Peyer's patch (tissue), 4 donors: ENCODE results near the gene L3MBTL1. TPM values are rescaled to one million over a fixed set of nuclear protein-coding genes. Genes with fewer than 3 reads are reported as not detected.

Experiments used
- DNase-seq, 3 donors: peaks; one replicate each; pipeline ENCODE4 v3.0.0-alpha.2; 2017 to 2019
- H3K27ac ChIP-seq, 4 donors: fragments of 200-600 bp; sonication (generic); one replicate each; pipeline ENCODE4 v1.5.1; 2016 to 2019
- H3K27me3 ChIP-seq, 2 donors: fragments of 200-600 bp; sonication (generic); one replicate each; pipeline ENCODE4 v1.5.1; 2019
- H3K36me3 ChIP-seq, 3 donors: fragments of 200-600 bp; sonication (generic); one replicate each; pipeline ENCODE4 v1.5.1; 2016 to 2019
- H3K4me1 ChIP-seq, 4 donors: fragments of 200-600 bp; sonication (generic); one replicate each; pipeline ENCODE4 v1.5.1; 2016 to 2019
- H3K4me3 ChIP-seq, 4 donors: fragments of 200-600 bp; sonication (generic); 1 replicate in 3 of 4; 2 replicates in 1 of 4; pipeline ENCODE4 v1.5.1; 2016 to 2019; ENCODE audit warnings: mild to moderate bottlenecking in 1 of 4
- H3K9me3 ChIP-seq, 4 donors: fragments of 200-600 bp; sonication (generic); one replicate each; pipeline ENCODE4 v1.5.1; 2016 to 2019; ENCODE audit warnings: mild to moderate bottlenecking in 1 of 4
- POLR2A ChIP-seq, 2 donors: fragments of 450-650 bp; IDR thresholded peaks; one replicate each; pipeline ENCODE4 v1.5.1; 2017; ENCODE audit warnings: antibody characterized with exemption in 2 of 2, mild to moderate bottlenecking in 2 of 2, moderate library complexity in 2 of 2
- total RNA-seq, 4 donors: library from RNA; depleted of rRNA; stranded (reverse); fragments of >200 nt; gene quantifications; one replicate each; pipeline ENCODE4 v1.1.0, GENCODE V29; 2016
- TF ChIP-seq, protein P1 (sequence below), 6 experiments: fragments of 450-650 bp in 4 of 6; fragments of 200-600 bp in 2 of 6; sonication (generic) in 1 of 6; IDR thresholded peaks; one replicate each; pipeline ENCODE4 v1.5.1; 2017 to 2019; ENCODE audit warnings: antibody characterized with exemption in 6 of 6, mild to moderate bottlenecking in 3 of 6, moderate library complexity in 1 of 6

Gene L3MBTL1
- total RNA-seq, 4 donors from 2014 or later: 18.0 to 37.4 (median 31.2) TPM

DNA sequence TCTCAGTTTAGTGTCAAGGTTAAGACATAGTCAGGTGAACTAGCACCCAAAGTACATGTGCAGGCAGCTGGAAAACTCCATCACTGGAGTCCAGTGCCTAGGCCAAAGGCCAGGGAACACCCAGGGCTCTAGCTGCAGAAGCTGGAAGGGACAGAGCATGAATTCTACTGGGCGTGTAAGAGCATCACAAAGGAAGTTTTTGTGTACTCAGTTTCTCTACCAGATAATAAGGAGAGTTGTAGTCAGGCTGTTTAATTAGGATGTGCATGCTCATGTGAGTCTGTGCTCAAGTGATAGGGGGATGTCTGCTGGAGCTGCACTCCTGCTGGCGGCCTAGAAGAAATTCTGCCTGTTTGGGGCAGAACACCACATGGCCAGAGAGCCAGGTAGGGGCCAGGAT lies 8.1 kb downstream of the L3MBTL1 start:
- H3K27me3 ChIP-seq: no peaks in the 10 kb centered on the region
- H3K36me3 ChIP-seq: no peaks in the 10 kb centered on the region
- no peak overlapping the region for H3K4me3 ChIP-seq
- no peak for DNase-seq
- H3K4me1 ChIP-seq: peaks cover 0 to 5% (median 2%) of the 10 kb centered on the region in 4 donors
- H3K27ac ChIP-seq: no peak overlapping the region
- H3K9me3 ChIP-seq: no peaks in the 10 kb centered on the region
- TF ChIP-seq, protein P1, sequence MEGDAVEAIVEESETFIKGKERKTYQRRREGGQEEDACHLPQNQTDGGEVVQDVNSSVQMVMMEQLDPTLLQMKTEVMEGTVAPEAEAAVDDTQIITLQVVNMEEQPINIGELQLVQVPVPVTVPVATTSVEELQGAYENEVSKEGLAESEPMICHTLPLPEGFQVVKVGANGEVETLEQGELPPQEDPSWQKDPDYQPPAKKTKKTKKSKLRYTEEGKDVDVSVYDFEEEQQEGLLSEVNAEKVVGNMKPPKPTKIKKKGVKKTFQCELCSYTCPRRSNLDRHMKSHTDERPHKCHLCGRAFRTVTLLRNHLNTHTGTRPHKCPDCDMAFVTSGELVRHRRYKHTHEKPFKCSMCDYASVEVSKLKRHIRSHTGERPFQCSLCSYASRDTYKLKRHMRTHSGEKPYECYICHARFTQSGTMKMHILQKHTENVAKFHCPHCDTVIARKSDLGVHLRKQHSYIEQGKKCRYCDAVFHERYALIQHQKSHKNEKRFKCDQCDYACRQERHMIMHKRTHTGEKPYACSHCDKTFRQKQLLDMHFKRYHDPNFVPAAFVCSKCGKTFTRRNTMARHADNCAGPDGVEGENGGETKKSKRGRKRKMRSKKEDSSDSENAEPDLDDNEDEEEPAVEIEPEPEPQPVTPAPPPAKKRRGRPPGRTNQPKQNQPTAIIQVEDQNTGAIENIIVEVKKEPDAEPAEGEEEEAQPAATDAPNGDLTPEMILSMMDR (IDR thresholded peaks at IDR 0.05): no peak
- no peak for TF ChIP-seq POLR2A (IDR thresholded peaks at IDR 0.05)

- Histone ChIP-seq H3K4me1 (peaks cover 0 to 5% (median 2%) of the 10 kb centered on the region in 4 donors), H3K4me3 (no peak overlapping the region), H3K27ac (no peak overlapping the region), H3K27me3 (no peaks in the 10 kb centered on the region), H3K9me3 (no peaks in the 10 kb centered on the region), H3K36me3 (no peaks in the 10 kb centered on the region)
- no peak for DNase-seq
- TF ChIP-seq POLR2A (IDR thresholded peaks at IDR 0.05): no peak
Measured at GRCh38 chr20:43516251-43516824, 8.8 kb downstream of the L3MBTL1 start.

DNA sequence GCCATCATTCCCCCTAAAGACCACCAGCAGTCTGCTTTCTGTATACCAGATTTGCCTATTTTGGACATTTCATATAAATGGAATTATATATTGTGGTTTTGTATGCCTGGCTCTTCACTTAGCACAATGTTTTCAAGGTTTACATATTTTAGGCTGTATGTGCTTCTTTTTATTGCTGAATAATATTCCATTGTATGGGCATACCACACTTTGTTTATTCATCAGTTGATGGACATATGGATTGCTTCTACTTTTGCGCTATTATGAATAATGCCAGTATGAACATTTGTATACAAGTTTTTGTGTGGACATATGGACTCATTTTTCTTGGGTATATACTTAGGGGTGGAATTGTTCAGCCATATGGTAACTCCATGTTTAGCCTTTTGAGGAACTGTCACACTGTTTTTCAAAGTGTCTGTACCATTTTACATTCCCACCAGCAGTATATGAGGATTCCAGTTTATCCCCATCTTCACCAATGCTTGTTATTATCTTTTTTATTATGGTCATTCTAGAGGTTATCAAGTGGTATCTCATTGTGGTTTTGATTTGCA lies 12.7 kb downstream of the L3MBTL1 start:
- Histone ChIP-seq H3K4me1 (peaks cover 0 to 5% (median 0%) of the 10 kb centered on the region in 4 donors), H3K27ac (no peak overlapping the region), H3K36me3 (no peaks in the 10 kb centered on the region), H3K9me3 (no peaks in the 10 kb centered on the region), H3K27me3 (no peaks in the 10 kb centered on the region), H3K4me3 (no peak overlapping the region)
- no peak for DNase-seq
- TF ChIP-seq, protein P1 (IDR thresholded peaks at IDR 0.05): no peak
- no peak for TF ChIP-seq POLR2A (IDR thresholded peaks at IDR 0.05)

DNA sequence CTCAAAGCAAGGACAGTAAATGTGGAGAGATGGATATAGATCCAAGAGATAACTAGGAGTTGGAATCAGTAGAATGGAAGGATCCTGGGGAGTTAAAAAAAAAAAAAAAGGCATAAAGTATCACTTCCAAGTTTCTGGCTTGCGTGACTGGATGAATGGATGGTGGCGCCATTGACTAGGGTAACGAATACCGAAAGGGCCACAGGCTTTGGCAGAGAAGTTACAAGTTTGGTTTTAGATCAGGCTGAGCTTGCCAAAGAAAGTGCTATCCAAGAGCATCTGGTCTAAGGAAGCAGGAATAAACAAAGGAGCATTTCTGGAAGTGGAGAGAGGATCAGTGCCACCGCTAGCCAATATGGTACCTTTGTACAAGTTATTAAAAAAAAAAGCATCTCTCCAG lies 17.5 kb downstream of the L3MBTL1 start:
- Histone ChIP-seq H3K27ac (no peak overlapping the region), H3K4me3 (no peak overlapping the region), H3K9me3 (no peaks in the 10 kb centered on the region), H3K4me1 (no peaks in the 10 kb centered on the region), H3K27me3 (no peaks in the 10 kb centered on the region), H3K36me3 (no peaks in the 10 kb centered on the region)
- DNase-seq: no peak
- TF ChIP-seq, protein P1 (IDR thresholded peaks at IDR 0.05): no peak
- no peak for TF ChIP-seq POLR2A (IDR thresholded peaks at IDR 0.05)

DNA sequence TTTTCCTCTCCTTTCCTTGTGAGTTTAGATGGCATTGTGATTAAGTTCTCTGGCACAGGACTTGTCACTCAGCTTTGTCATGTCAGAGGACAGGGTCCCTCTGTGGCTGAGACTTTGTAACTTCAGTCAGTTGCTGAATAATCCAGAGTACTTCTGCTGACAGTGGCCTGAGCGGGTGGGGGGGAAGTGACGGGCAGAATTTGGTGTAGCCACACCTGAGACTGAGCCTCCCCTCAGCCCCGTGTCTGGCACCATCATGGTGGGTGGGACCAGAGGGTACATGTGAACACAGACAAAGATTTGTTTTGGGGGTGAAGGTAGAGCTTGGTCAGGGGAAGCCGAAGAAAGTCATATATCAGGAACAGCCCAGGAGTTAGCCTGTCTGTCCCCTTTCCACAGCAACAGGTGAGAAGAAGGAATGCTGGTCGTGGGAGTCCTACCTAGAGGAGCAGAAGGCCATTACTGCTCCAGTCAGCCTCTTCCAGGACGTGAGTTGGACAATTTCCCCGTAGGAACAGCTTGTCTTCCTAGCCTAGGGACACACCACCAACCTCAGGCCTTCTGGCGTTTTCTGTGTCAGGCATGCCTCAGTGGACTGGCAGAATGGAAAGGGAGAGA lies 20.9 kb downstream of the L3MBTL1 start:
- no peaks in the 10 kb centered on the region for H3K36me3 ChIP-seq
- no peaks in the 10 kb centered on the region for H3K4me1 ChIP-seq
- DNase-seq: no peak
- no peak overlapping the region for H3K4me3 ChIP-seq
- TF ChIP-seq POLR2A (IDR thresholded peaks at IDR 0.05): no peak
- TF ChIP-seq, protein P1 (IDR thresholded peaks at IDR 0.05): no peak
- H3K27me3 ChIP-seq: no peaks in the 10 kb centered on the region
- H3K27ac ChIP-seq: no peak overlapping the region
- no peaks in the 10 kb centered on the region for H3K9me3 ChIP-seq

GRCh38 chr20:43529051-43529450 lies 21.6 kb downstream of the L3MBTL1 start:
- DNase-seq: no peak
- Histone ChIP-seq H3K27ac (no peak overlapping the region), H3K27me3 (no peaks in the 10 kb centered on the region), H3K4me3 (no peak overlapping the region), H3K4me1 (no peaks in the 10 kb centered on the region), H3K9me3 (no peaks in the 10 kb centered on the region), H3K36me3 (no peaks in the 10 kb centered on the region)
- no peak for TF ChIP-seq POLR2A (IDR thresholded peaks at IDR 0.05)
- TF ChIP-seq, protein P1 (IDR thresholded peaks at IDR 0.05): no peak
